ENCODE data around the gene BICRAL. TPM values are rescaled to one million over a fixed set of nuclear protein-coding genes. Genes with fewer than 3 reads are reported as not detected.

The BICRAL gene
- polyA plus RNA-seq, 1 of the 3 experiments (the other 2 are of a cell fraction): 5.1 TPM

DNA sequence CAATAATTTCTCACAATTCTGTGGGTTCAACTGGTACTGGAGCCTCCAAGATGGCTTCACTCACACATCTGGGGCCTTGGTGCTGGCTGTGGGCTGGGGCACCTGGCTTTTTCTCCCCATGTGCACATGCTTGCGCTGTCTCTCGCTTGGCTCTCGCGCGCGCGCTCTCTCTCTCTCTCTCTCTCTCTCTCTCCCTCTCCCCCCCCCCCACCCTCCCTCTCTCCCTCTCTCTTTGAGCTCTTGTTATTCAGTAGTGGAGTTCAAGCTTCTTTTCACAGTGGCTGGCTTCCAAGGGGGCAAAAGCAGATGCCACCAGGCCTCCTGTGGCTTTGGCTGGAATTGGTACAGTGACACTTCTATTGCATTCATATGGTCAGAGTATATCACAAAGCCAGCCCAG, 25.1 kb upstream of the BICRAL start:
- H3K27ac ChIP-seq (ENCODE audit: low read depth in 2 of 2, low read length in 1 of 2): no peak overlapping the region
- CTCF ChIA-PET: no interaction called here

GRCh38 chr6:42758756-42759430, 23.0 kb upstream of the BICRAL start:
- Histone ChIP-seq H3K9ac (no peak overlapping the region), H3K36me3 (replicated peaks in 1 of 2; ENCODE audit: control insufficient read depth in 1 of 2, insufficient read depth in 2 of 2, low read length in 1 of 2) (peaks cover 0 to 2% of the 10 kb centered on the region in 2 experiments), H2AFZ (ENCODE audit: low read depth) (no peak overlapping the region), H3F3A (replicated peaks; ENCODE audit: insufficient read depth) (no peaks in the 10 kb centered on the region), H3K9me3 (no peaks in the 10 kb centered on the region), H3K4me3 (ENCODE audit: low read depth in 2 of 2, low read length in 1 of 2) (no peak overlapping the region), H4K20me1 (ENCODE audit: insufficient read depth) (no peaks in the 10 kb centered on the region), H3K9me2 (no peaks in the 10 kb centered on the region), H3K79me2 (ENCODE audit: insufficient read depth) (no peaks in the 10 kb centered on the region), H3K4me2 (no peak overlapping the region), H3K27me3 (ENCODE audit: insufficient read depth) (no peaks in the 10 kb centered on the region), H3K27ac (ENCODE audit: low read depth in 2 of 2, low read length in 1 of 2) (no peak overlapping the region), H3K4me1 (ENCODE audit: control insufficient read depth in 1 of 2, insufficient read depth in 2 of 2, low read depth in 1 of 2, low read length in 1 of 2) (no peaks in the 10 kb centered on the region)
- CTCF ChIA-PET: interaction anchor here (0.7 to 0.9 kb wide), 2 partner anchors 12 to 34 kb away, joined by 3 to 4 read pairs; no protein-coding TSS in a partner anchor
- no peak for TF ChIP-seq NRF1 (IDR thresholded peaks at IDR 0.05; ENCODE audit: low read depth, low read length)
- TF ChIP-seq EZH2phosphoT487 (IDR thresholded peaks at IDR 0.05; ENCODE audit: borderline replicate concordance, low read depth): no peak
- no peak for TF ChIP-seq RCOR1 (IDR thresholded peaks at IDR 0.05; ENCODE audit: low read length)
- no peak for TF ChIP-seq MAX (IDR thresholded peaks at IDR 0.05; ENCODE audit: low read depth)
- TF ChIP-seq, protein P1, sequence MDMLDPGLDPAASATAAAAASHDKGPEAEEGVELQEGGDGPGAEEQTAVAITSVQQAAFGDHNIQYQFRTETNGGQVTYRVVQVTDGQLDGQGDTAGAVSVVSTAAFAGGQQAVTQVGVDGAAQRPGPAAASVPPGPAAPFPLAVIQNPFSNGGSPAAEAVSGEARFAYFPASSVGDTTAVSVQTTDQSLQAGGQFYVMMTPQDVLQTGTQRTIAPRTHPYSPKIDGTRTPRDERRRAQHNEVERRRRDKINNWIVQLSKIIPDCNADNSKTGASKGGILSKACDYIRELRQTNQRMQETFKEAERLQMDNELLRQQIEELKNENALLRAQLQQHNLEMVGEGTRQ (IDR thresholded peaks at IDR 0.05; ENCODE audit: borderline replicate concordance, low read depth, low read length): no peak
- no peak for TF ChIP-seq GABPA (IDR thresholded peaks at IDR 0.05; ENCODE audit: low read depth)
- TF ChIP-seq GATA2 (CRISPR knock-in tag; IDR thresholded peaks at IDR 0.05): no peak
- TF ChIP-seq MEF2A (IDR thresholded peaks at IDR 0.05; ENCODE audit: borderline replicate concordance, low read depth): no peak
- TF ChIP-seq ELF1 (IDR thresholded peaks at IDR 0.05): no peak
- TF ChIP-seq, protein P2, sequence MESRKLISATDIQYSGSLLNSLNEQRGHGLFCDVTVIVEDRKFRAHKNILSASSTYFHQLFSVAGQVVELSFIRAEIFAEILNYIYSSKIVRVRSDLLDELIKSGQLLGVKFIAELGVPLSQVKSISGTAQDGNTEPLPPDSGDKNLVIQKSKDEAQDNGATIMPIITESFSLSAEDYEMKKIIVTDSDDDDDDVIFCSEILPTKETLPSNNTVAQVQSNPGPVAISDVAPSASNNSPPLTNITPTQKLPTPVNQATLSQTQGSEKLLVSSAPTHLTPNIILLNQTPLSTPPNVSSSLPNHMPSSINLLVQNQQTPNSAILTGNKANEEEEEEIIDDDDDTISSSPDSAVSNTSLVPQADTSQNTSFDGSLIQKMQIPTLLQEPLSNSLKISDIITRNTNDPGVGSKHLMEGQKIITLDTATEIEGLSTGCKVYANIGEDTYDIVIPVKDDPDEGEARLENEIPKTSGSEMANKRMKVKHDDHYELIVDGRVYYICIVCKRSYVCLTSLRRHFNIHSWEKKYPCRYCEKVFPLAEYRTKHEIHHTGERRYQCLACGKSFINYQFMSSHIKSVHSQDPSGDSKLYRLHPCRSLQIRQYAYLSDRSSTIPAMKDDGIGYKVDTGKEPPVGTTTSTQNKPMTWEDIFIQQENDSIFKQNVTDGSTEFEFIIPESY (IDR thresholded peaks at IDR 0.05; ENCODE audit: borderline replicate concordance, low read depth): no peak
- no peak for TF ChIP-seq SIN3A (IDR thresholded peaks at IDR 0.05; ENCODE audit: borderline replicate concordance, low read depth, low read length)
- TF ChIP-seq SMC3 (IDR thresholded peaks at IDR 0.05; ENCODE audit: low read depth, low read length): no peak
- TF ChIP-seq, protein P3, sequence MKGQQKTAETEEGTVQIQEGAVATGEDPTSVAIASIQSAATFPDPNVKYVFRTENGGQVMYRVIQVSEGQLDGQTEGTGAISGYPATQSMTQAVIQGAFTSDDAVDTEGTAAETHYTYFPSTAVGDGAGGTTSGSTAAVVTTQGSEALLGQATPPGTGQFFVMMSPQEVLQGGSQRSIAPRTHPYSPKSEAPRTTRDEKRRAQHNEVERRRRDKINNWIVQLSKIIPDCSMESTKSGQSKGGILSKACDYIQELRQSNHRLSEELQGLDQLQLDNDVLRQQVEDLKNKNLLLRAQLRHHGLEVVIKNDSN (IDR thresholded peaks at IDR 0.05; ENCODE audit: borderline replicate concordance, low read depth): no peak
- TF ChIP-seq, protein P4, sequence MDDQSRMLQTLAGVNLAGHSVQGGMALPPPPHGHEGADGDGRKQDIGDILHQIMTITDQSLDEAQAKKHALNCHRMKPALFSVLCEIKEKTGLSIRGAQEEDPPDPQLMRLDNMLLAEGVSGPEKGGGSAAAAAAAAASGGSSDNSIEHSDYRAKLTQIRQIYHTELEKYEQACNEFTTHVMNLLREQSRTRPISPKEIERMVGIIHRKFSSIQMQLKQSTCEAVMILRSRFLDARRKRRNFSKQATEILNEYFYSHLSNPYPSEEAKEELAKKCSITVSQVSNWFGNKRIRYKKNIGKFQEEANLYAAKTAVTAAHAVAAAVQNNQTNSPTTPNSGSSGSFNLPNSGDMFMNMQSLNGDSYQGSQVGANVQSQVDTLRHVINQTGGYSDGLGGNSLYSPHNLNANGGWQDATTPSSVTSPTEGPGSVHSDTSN (IDR thresholded peaks at IDR 0.05): no peak
- TF ChIP-seq RFX5 (IDR thresholded peaks at IDR 0.05; ENCODE audit: low read length): no peak
- no peak for TF ChIP-seq RXRA (IDR thresholded peaks at IDR 0.05; ENCODE audit: borderline replicate concordance, low read depth)
- no peak for TF ChIP-seq EP300 (IDR thresholded peaks at IDR 0.05; ENCODE audit: borderline replicate concordance in 1 of 2, low read depth in 1 of 2, low read length in 1 of 2)
- 87% methylated on average over 3 of the region's 3 CpGs for WGBS (ENCODE audit: low lambda C conversion rate)
- POLR2A ChIA-PET: interaction anchor here (0.6 kb wide), 1 partner anchor 9 kb away, joined by 4 read pairs; no protein-coding TSS in a partner anchor
- DNase-seq: no peak

More for the DNA sequence above, 25.1 kb upstream of the BICRAL start:
- Histone ChIP-seq H3K4me1 (ENCODE audit: control insufficient read depth in 1 of 2, insufficient read depth in 2 of 2, low read depth in 1 of 2, low read length in 1 of 2) (no peaks in the 10 kb centered on the region), H3K79me2 (ENCODE audit: insufficient read depth) (peaks cover 8% of the 10 kb centered on the region; the same call in 1 of the 2 replicates), H3F3A (replicated peaks; ENCODE audit: insufficient read depth) (no peaks in the 10 kb centered on the region), H3K4me2 (no peak overlapping the region), H3K9ac (no peak overlapping the region), H3K4me3 (ENCODE audit: low read depth in 2 of 2, low read length in 1 of 2) (no peak overlapping the region), H3K9me2 (no peaks in the 10 kb centered on the region), H3K27me3 (ENCODE audit: insufficient read depth) (no peaks in the 10 kb centered on the region), H2AFZ (ENCODE audit: low read depth) (no peak overlapping the region), H4K20me1 (ENCODE audit: insufficient read depth) (no peaks in the 10 kb centered on the region), H3K9me3 (no peaks in the 10 kb centered on the region), H3K36me3 (replicated peaks in 1 of 2; ENCODE audit: control insufficient read depth in 1 of 2, insufficient read depth in 2 of 2, low read length in 1 of 2) (peaks cover 0 to 2% of the 10 kb centered on the region in 2 experiments)
- POLR2A ChIA-PET: no interaction called here
- TF ChIP-seq EP300 (IDR thresholded peaks at IDR 0.05; ENCODE audit: borderline replicate concordance in 1 of 2, low read depth in 1 of 2, low read length in 1 of 2) (no peak), GATA2 (CRISPR knock-in tag; IDR thresholded peaks at IDR 0.05) (no peak)
- WGBS (ENCODE audit: low lambda C conversion rate): 100% methylated on average over 7 of the region's 7 CpGs
- DNase-seq: no peak
